Prostate gland (tissue), 2 donors: ENCODE data around the gene PTPRG.

Experiments used
- CTCF ChIP-seq, 4 experiments: fragments of 200-600 bp in 2 of 4; fragments of 450-650 bp in 2 of 4; sonication (generic) in 2 of 4; IDR thresholded peaks; 1 replicate in 3 of 4; 2 replicates in 1 of 4; pipeline ENCODE4 v1.5.1; 2016 to 2019; ENCODE audit warnings: antibody characterized with exemption in 4 of 4, mild to moderate bottlenecking in 2 of 4, moderate library complexity in 2 of 4
- POLR2A ChIP-seq: fragments of 450-650 bp; IDR thresholded peaks from one replicate; pipeline ENCODE4 v1.6.1; 2016; ENCODE audit warnings: antibody characterized with exemption, mild to moderate bottlenecking

- TF ChIP-seq CTCF (IDR thresholded peaks at IDR 0.05): no peak
- TF ChIP-seq POLR2A: no peak
Observed at GRCh38 chr3:61620073-61620472, 58.7 kb downstream of the PTPRG start.
